GM12878 (cell line): ENCODE measurements around the gene FAM89B. TPM values are rescaled to one million over a fixed set of nuclear protein-coding genes. Genes with fewer than 3 reads are reported as not detected.

Experiments
- ATAC-seq: fragments of 200-7000 bp; cut with Tn5 transposase; 3 replicates; pipeline ENCODE4 v1.9.1; 2020; ENCODE audit warnings: mild to moderate bottlenecking, moderate library complexity
- BruUV-seq: library from RNA; stranded (reverse); fragments of 400-500 nt; replicated peaks from 2 replicates; lab custom pipeline; 2021; lab: Mats Ljungman, UMichigan
- CTCF ChIA-PET: fragments of 300-600 bp; sonication (Branson Sonifier 250); formaldehyde crosslinking; extraction: SDS; loops from one replicate; lab custom pipeline; 2021; ENCODE audit warnings: inconsistent platforms; lab: Yijun Ruan, JAX
- POLR2A ChIA-PET: fragments of 350-600 bp; formaldehyde crosslinking; extraction: SDS; loops from one replicate; lab custom pipeline; 2021; ENCODE audit warnings: inconsistent platforms; lab: Charles Lee
- RAD21 ChIA-PET: fragments of 300-600 bp; sonication (Branson Sonifier 250); formaldehyde crosslinking; loops from one replicate; lab custom pipeline; 2023; ENCODE audit warnings: antibody characterized with exemption; ENCODE audit not compliant: unreplicated experiment; lab: Charles Lee
- SMC1A ChIA-PET: fragments of 300-600 bp; sonication (Branson Sonifier 250); formaldehyde crosslinking; loops from one replicate; lab custom pipeline; 2023; ENCODE audit not compliant: unreplicated experiment, uncharacterized antibody; lab: Charles Lee
- DNase-seq: peaks from one replicate; pipeline ENCODE4 v3.0.0-alpha.2; 2011; ENCODE audit warnings: low read depth, low spot score
- FAIRE-seq: peaks from 3 replicates; lab custom pipeline; 2011; peaks lifted over from hg19 to GRCh38; lab: Jason Lieb, UNC
- H2AFZ ChIP-seq: 2 replicates; pipeline ENCODE4 v1.6.0; 2011; ENCODE audit warnings: low read depth, low read length, control low read depth; ENCODE audit not compliant: control insufficient read depth
- H3K27ac ChIP-seq: 2 replicates; pipeline ENCODE4 v1.5.1; 2011; ENCODE audit warnings: control low read depth; ENCODE audit not compliant: control insufficient read depth, insufficient read depth
- H3K27me3 ChIP-seq, 2 experiments: replicated peaks in 1 of 2; 2 replicates each; pipeline versions ENCODE4 v1.6.0 to v1.6.1; 2011; ENCODE audit warnings: low read length in 1 of 2; ENCODE audit not compliant: control insufficient read depth in 2 of 2, insufficient read depth in 2 of 2
- H3K36me3 ChIP-seq, 2 experiments: 2 replicates each; pipeline ENCODE4 v1.5.1; 2011; ENCODE audit warnings: low read length in 1 of 2; ENCODE audit not compliant: control insufficient read depth in 2 of 2, insufficient read depth in 2 of 2
- H3K4me1 ChIP-seq: 2 replicates; pipeline ENCODE4 v1.6.1; 2011; ENCODE audit warnings: mild to moderate bottlenecking, low read length, moderate library complexity, mixed read lengths; ENCODE audit not compliant: control insufficient read depth, insufficient read depth
- H3K4me2 ChIP-seq: 2 replicates; pipeline ENCODE4 v1.6.0; 2011; ENCODE audit warnings: control low read depth; ENCODE audit not compliant: control insufficient read depth, insufficient read depth
- H3K4me3 ChIP-seq: fragments of 200-600 bp; sonication (generic); 2 replicates; pipeline ENCODE4 v1.5.1; 2016
- H3K79me2 ChIP-seq: 2 replicates; pipeline ENCODE4 v1.6.0; 2011; ENCODE audit warnings: low read length; ENCODE audit not compliant: control insufficient read depth, insufficient read depth
- H3K9ac ChIP-seq: 2 replicates; pipeline ENCODE4 v1.8.0; 2011; ENCODE audit warnings: low read length, control low read depth, mixed read lengths; ENCODE audit not compliant: control insufficient read depth, insufficient read depth
- H3K9me3 ChIP-seq: replicated peaks from 3 replicates; pipeline ENCODE4 v1.5.1; 2011; ENCODE audit warnings: mild to moderate bottlenecking, low read length; ENCODE audit not compliant: control insufficient read depth, insufficient read depth
- H4K20me1 ChIP-seq: 2 replicates; pipeline ENCODE4 v1.6.0; 2011; ENCODE audit not compliant: control insufficient read depth, insufficient read depth
- E4F1 ChIP-seq: fragments of 450-650 bp; IDR thresholded peaks from 2 replicates; pipeline ENCODE4 v1.6.1; 2018; ENCODE audit warnings: borderline replicate concordance, mild to moderate bottlenecking; ENCODE audit not compliant: partially characterized antibody
- EP300 ChIP-seq, 2 experiments: fragments of 150-350 bp in 1 of 2; IDR thresholded peaks; 2 replicates each; pipeline ENCODE4 v1.6.1; 2011 to 2012; ENCODE audit warnings: low read depth in 2 of 2, low read length in 2 of 2, borderline replicate concordance in 1 of 2, improper control_type of control experiment in 1 of 2, inconsistent platforms in 1 of 2; ENCODE audit not compliant: control insufficient read depth in 1 of 2
- HDAC2 ChIP-seq: fragments of 200-600 bp; sonication (generic); IDR thresholded peaks from 2 replicates; pipeline ENCODE4 v1.6.1; 2017
- KDM1A ChIP-seq: fragments of 200-600 bp; sonication (generic); IDR thresholded peaks from 2 replicates; pipeline ENCODE4 v1.6.1; 2016; ENCODE audit warnings: borderline replicate concordance
- KLF5 ChIP-seq: fragments of 450-650 bp; IDR thresholded peaks from 2 replicates; pipeline ENCODE4 v1.6.1; 2014; ENCODE audit warnings: mild to moderate bottlenecking; ENCODE audit not compliant: partially characterized antibody
- MYB ChIP-seq: fragments of 150-350 bp; IDR thresholded peaks from 2 replicates; pipeline ENCODE4 v1.6.1; 2014; ENCODE audit warnings: mild to moderate bottlenecking, low read depth, low read length, borderline replicate concordance
- MYC ChIP-seq: IDR thresholded peaks from 2 replicates; pipeline ENCODE4 v1.6.1; 2011; ENCODE audit warnings: mild to moderate bottlenecking, low read length, moderate library complexity, inconsistent platforms; ENCODE audit not compliant: insufficient read depth, insufficient replicate concordance, insufficient read length, severe bottlenecking
- POLR2AphosphoS5 ChIP-seq: IDR thresholded peaks from 2 replicates; pipeline ENCODE4 v1.6.1; 2011; ENCODE audit warnings: mild to moderate bottlenecking, low read length, inconsistent platforms
- POU2F2 ChIP-seq: IDR thresholded peaks from 3 replicates; pipeline ENCODE4 v1.6.1; 2011; ENCODE audit warnings: low read depth, mild to moderate bottlenecking, low read length, borderline replicate concordance
- RFX5 ChIP-seq: IDR thresholded peaks from 2 replicates; pipeline ENCODE4 v1.6.1; 2011; ENCODE audit warnings: low read depth, low read length, improper control_type of control experiment
- SMAD1 ChIP-seq: fragments of 450-650 bp; IDR thresholded peaks from 2 replicates; pipeline ENCODE4 v1.6.1; 2018; ENCODE audit warnings: mild to moderate bottlenecking, low read depth; ENCODE audit not compliant: partially characterized antibody
- SMC3 ChIP-seq: IDR thresholded peaks from 2 replicates; pipeline ENCODE4 v1.6.1; 2011; ENCODE audit warnings: low read length, improper control_type of control experiment, borderline replicate concordance
- SREBF2 ChIP-seq: IDR thresholded peaks from 2 replicates; pipeline ENCODE4 v1.6.1; 2012; ENCODE audit warnings: mild to moderate bottlenecking, low read length
- STAT1 ChIP-seq: fragments of 450-650 bp; conservative IDR thresholded peaks from 2 replicates; pipeline ENCODE4 v1.6.1; 2014; ENCODE audit warnings: antibody characterized with exemption, mild to moderate bottlenecking
- TARDBP ChIP-seq: IDR thresholded peaks from 2 replicates; pipeline ENCODE4 v1.6.1; 2016; ENCODE audit warnings: borderline replicate concordance
- ZBTB33 ChIP-seq: fragments of 450-650 bp; IDR thresholded peaks from 2 replicates; pipeline ENCODE4 v1.6.1; 2017; ENCODE audit warnings: mild to moderate bottlenecking
- WGBS: methylation state at CpG from one replicate; pipeline ENCODE4 v1.1.6; 2016; ENCODE audit warnings: low lambda C conversion rate; ENCODE audit not compliant: insufficient replicate concordance, insufficient coverage; ENCODE audit errors: missing lambda C conversion rate; 5-methylcytosine and 5-hydroxymethylcytosine counted together
- in situ Hi-C: fragments of 300-500 bp; cut with MboI; formaldehyde crosslinking; loops from 9 replicates; pipeline ENCODE4 v1.14.3; 2018; ENCODE audit warnings: mixed read lengths
- intact Hi-C: fragments of 100-400 bp; cut with micrococcal nuclease; formaldehyde crosslinking; loops from one replicate; pipeline ENCODE4 v1.14.2; 2022; ENCODE audit not compliant: unreplicated experiment
- polyA plus RNA-seq, 11 experiments: library from polyadenylated mRNA; depleted of rRNA in 4 of 11; unstranded in 6 of 11; stranded (reverse) in 5 of 11; fragments of >200 nt; fragmentation: Nextera tagmentation in 4 of 11; fragmentation: Illumina TruSeq in 1 of 11; extraction: Ambion mirVana in 4 of 11; extraction: Trizol in 1 of 11; gene quantifications; 1 replicate in 1 of 11; 2 replicates in 10 of 11; pipeline versions ENCODE4 v1.2.1 to v1.2.3, GENCODE V29; 2011 to 2016; ENCODE audit warnings: inconsistent platforms in 2 of 11, missing spikeins in 2 of 11, low read depth in 1 of 11
- total RNA-seq, 4 experiments: library from RNA; depleted of rRNA in 3 of 4; stranded (reverse); fragments of >200 nt in 3 of 4; fragmentation: Illumina TruSeq in 1 of 4; extraction: Trizol in 1 of 4; gene quantifications; 2 replicates each; pipeline versions ENCODE4 v1.2.1 to v1.2.3, GENCODE V29; 2013 to 2021

FAM89B gene
- total and polyA plus RNA-seq, 10 of the 15 experiments (the other 5 are each of a cell fraction or from before 2014, with no cell fraction given) = 0.34 to 36.7 (median 9.8) TPM

GRCh38 chr11:65615229-65615949 lies 43.1 kb downstream of the FAM89B start, which contains the start of gene PCNX3:
TSS of gene PCNX3 (plus strand) at chr11:65615776. CDS start at chr11:65616312, 536 bp downstream.
- Histone ChIP-seq H3K36me3 (peaks cover 17 to 19% of the 10 kb centered on the region in 2 experiments; a peak in 3 of 4 replicates), H3K4me2 (peak within 1 kb of the TSS; percentile 94), H3K79me2 (peaks cover 79% of the 10 kb centered on the region), H3K27ac (peak within 1 kb of the TSS; percentile 91), H3K27me3 (no peaks in the 10 kb centered on the region), H3K4me3 (peak within 1 kb of the TSS; percentile 100), H2AFZ (peak within 1 kb of the TSS; percentile 48; the same call in 1 of the 2 replicates), H4K20me1 (no peaks in the 10 kb centered on the region; the same call in 1 of the 2 replicates), H3K4me1 (peaks cover 24% of the 10 kb centered on the region), H3K9me3 (no peaks in the 10 kb centered on the region), H3K9ac (peak within 1 kb of the TSS; percentile 85)
- intact Hi-C loops (loop anchor here (1.0 to 2.0 kb wide), 5 partner anchors 23 to 75 kb away; partner anchors contain the start of genes SIPA1 and ZNRD2), in situ Hi-C loops (no loop called here)
- POLR2A ChIA-PET = interaction anchor here (0.5 to 5.0 kb wide), 22 partner anchors 11 to 335 kb away, joined by 3 to 41 read pairs (median 6); partner anchors contain the start of genes EHBP1L1, FAM89B, MUS81 and NEAT1
- DNase-seq (peak; percentile 100), ATAC-seq (peak; percentile 86), FAIRE-seq (peak; percentile 100)
- WGBS = under 1% methylated on average over 53 of the region's 55 CpGs
- CTCF ChIA-PET = interaction anchor here (0.6 to 3.8 kb wide), 18 partner anchors 11 to 317 kb away, joined by 3 to 35 read pairs (median 6); partner anchors contain the start of genes FAM89B, RELA, RNASEH2C and SIPA1
- RAD21 ChIA-PET = interaction anchor here (0.6 to 4.0 kb wide), 21 partner anchors 8 to 340 kb away, joined by 3 to 36 read pairs (median 3); partner anchors contain the start of genes DPF2, EHBP1L1, FAM89B and RELA
- BruUV-seq = no TSS peak
- SMC1A ChIA-PET = interaction anchor here (0.6 to 3.0 kb wide), 17 partner anchors 9 to 644 kb away, joined by 3 to 21 read pairs (median 5); partner anchors contain the start of genes CCDC85B, FAM89B, FIBP and RELA
- TF ChIP-seq POU2F2 (0 out of 3 replicates have a peak, but pooled peaks have one; percentile 15), MYC (no peak), KLF5 (no peak), E4F1 (peak; percentile 95), SREBF2 (no peak; the same call in 1 of the 2 replicates), STAT1 (no peak), KDM1A (no peak), TARDBP (peak; percentile 78; the same call in 1 of the 2 replicates), MYB (no peak), ZBTB33 (no peak), RFX5 (peak; percentile 69; the same call in 1 of the 2 replicates), SMAD1 (no peak), POLR2AphosphoS5 (peak; percentile 80; the same call in 1 of the 2 replicates), HDAC2 (no peak), SMC3 (no peak), EP300 (IDR thresholded peaks at IDR 0.05; ENCODE audit: borderline replicate concordance in 1 of 2, control insufficient read depth in 1 of 2, low read depth in 2 of 2, low read length in 2 of 2) (peak in 1 of 2 experiments; percentile 57; a peak in 2 of 4 replicates)
